A673 (cell line): ENCODE measurements around the gene GSTP1. TPM values are rescaled to one million over a fixed set of nuclear protein-coding genes. Genes with fewer than 3 reads are reported as not detected.
"Not testable (repeated sequence)": the region's sequence is repeated elsewhere in the genome, so short reads cannot be mapped to it uniquely, and the experiment has no call there.

Source experiments
- BruUV-seq: library from RNA; stranded (reverse); fragments of 400-500 nt; replicated peaks from 2 replicates; lab custom pipeline; 2021; lab: Mats Ljungman, UMichigan
- CTCF ChIA-PET: fragments of 300-600 bp; sonication (Branson Sonifier 250); formaldehyde crosslinking; loops from one replicate; lab custom pipeline; 2022; ENCODE audit warnings: antibody characterized with exemption; lab: Charles Lee
- POLR2A ChIA-PET: fragments of 300-600 bp; sonication (Branson Sonifier 250); formaldehyde crosslinking; loops from one replicate; lab custom pipeline; 2022; ENCODE audit warnings: antibody characterized with exemption; ENCODE audit not compliant: low non-redundant PET; lab: Charles Lee
- DNase-seq: peaks from one replicate; pipeline ENCODE4 v3.0.0-alpha.2; 2015; ENCODE audit warnings: low spot score
- H3K27ac ChIP-seq: fragments of 200-600 bp; sonication (generic); 2 replicates; pipeline ENCODE4 v1.5.1; 2016; ENCODE audit warnings: mixed run types, low read depth, mild to moderate bottlenecking, mixed read lengths, antibody characterized with exemption, low read length; ENCODE audit not compliant: poor library complexity, severe bottlenecking
- H3K27me3 ChIP-seq: fragments of 200-600 bp; sonication (generic); replicated peaks from 2 replicates; pipeline ENCODE4 v1.6.1; 2017; ENCODE audit warnings: mixed run types, low read depth, mild to moderate bottlenecking, mixed read lengths, antibody characterized with exemption, low read length; ENCODE audit not compliant: insufficient read depth, poor library complexity
- H3K36me3 ChIP-seq: fragments of 200-600 bp; sonication (generic); 2 replicates; pipeline ENCODE4 v1.6.1; 2016; ENCODE audit warnings: mixed run types, mild to moderate bottlenecking, mixed read lengths, antibody characterized with exemption, low read length; ENCODE audit not compliant: insufficient read depth, poor library complexity, severe bottlenecking
- H3K4me1 ChIP-seq: fragments of 200-600 bp; sonication (generic); 2 replicates; pipeline ENCODE4 v1.6.1; 2017; ENCODE audit warnings: mixed run types, mild to moderate bottlenecking, mixed read lengths, antibody characterized with exemption, low read length; ENCODE audit not compliant: insufficient read depth, poor library complexity, severe bottlenecking
- H3K4me3 ChIP-seq: fragments of 200-600 bp; sonication (generic); 2 replicates; pipeline ENCODE4 v1.5.1; 2016; ENCODE audit warnings: low read depth, mixed run types, mild to moderate bottlenecking, mixed read lengths, low read length; ENCODE audit not compliant: poor library complexity, severe bottlenecking
- H3K9me3 ChIP-seq: fragments of 200-600 bp; sonication (generic); 2 replicates; pipeline ENCODE4 v1.6.1; 2016; ENCODE audit warnings: mixed run types, low read depth, mild to moderate bottlenecking, mixed read lengths, antibody characterized with exemption, low read length; ENCODE audit not compliant: poor library complexity, severe bottlenecking
- CTCF ChIP-seq: fragments of 300-800, 200-600 bp; sonication (generic); conservative IDR thresholded peaks from 2 replicates; pipeline ENCODE4 v1.5.1; 2017; ENCODE audit warnings: low read depth, mild to moderate bottlenecking, antibody characterized with exemption, low read length, moderate library complexity, mixed read lengths
- EZH2 ChIP-seq: fragments of 200-600 bp; sonication (generic); IDR thresholded peaks from 2 replicates; pipeline ENCODE4 v1.6.1; 2017; ENCODE audit warnings: borderline replicate concordance, low read depth, mild to moderate bottlenecking, mixed read lengths, antibody characterized with exemption, low read length; ENCODE audit not compliant: poor library complexity, severe bottlenecking
- intact Hi-C: fragments of 100-400 bp; cut with micrococcal nuclease; formaldehyde crosslinking; loops from one replicate; pipeline ENCODE4 v1.10.0; 2022; ENCODE audit not compliant: unreplicated experiment
- total RNA-seq: library from RNA; stranded (reverse); gene quantifications from 2 replicates; pipeline ENCODE4 v1.2.3, GENCODE V29; 2021

GSTP1 gene
- total RNA-seq, 1 experiment from 2014 or later = 1,211 TPM

GRCh38 chr11:67600324-67601029, 16.9 kb downstream of the GSTP1 start:
- TF ChIP-seq CTCF = no peak
- TF ChIP-seq EZH2 = no peak
- no TSS peak for BruUV-seq

GRCh38 chr11:67601098-67601497, 17.5 kb downstream of the GSTP1 start:
- no peak for TF ChIP-seq CTCF
- no peak for TF ChIP-seq EZH2
- H3K27me3 ChIP-seq = peaks cover 15% of the 10 kb centered on the region
- H3K27ac ChIP-seq = no peak overlapping the region
- H3K4me1 ChIP-seq = no peaks in the 10 kb centered on the region
- H3K9me3 ChIP-seq = no peaks in the 10 kb centered on the region
- no TSS peak for BruUV-seq
- DNase-seq = no peak
- no peaks in the 10 kb centered on the region for H3K36me3 ChIP-seq
- H3K4me3 ChIP-seq = no peak overlapping the region
- intact Hi-C loops = no loop called here
- ChIA-PET POLR2A (no interaction called here), CTCF (no interaction called here)

More at GRCh38 chr11:67600324-67601029, 16.9 kb downstream of the GSTP1 start:
- H3K27me3 ChIP-seq = peaks cover 15% of the 10 kb centered on the region
- H3K36me3 ChIP-seq = no peaks in the 10 kb centered on the region
- H3K9me3 ChIP-seq = no peaks in the 10 kb centered on the region
- intact Hi-C loops = no loop called here
- no peak overlapping the region for H3K4me3 ChIP-seq
- DNase-seq = no peak
- no peaks in the 10 kb centered on the region for H3K4me1 ChIP-seq
- POLR2A ChIA-PET = no interaction called here
- CTCF ChIA-PET = no interaction called here
- H3K27ac ChIP-seq = no peak overlapping the region

- H3K36me3 ChIP-seq, BruUV-seq, intact Hi-C loops, H3K9me3 ChIP-seq, H3K27ac ChIP-seq, DNase-seq, H3K4me1 ChIP-seq, POLR2A ChIA-PET, H3K4me3 ChIP-seq, CTCF ChIA-PET: not testable (repeated sequence)
- peaks cover 11% of the 10 kb centered on the region for H3K27me3 ChIP-seq
These were observed 20.5 kb downstream of the GSTP1 start for GRCh38 chr11:67604119-67604518.

- Histone ChIP-seq H3K27me3 (peaks cover 5% of the 10 kb centered on the region), H3K9me3 (no peaks in the 10 kb centered on the region), H3K27ac (no peak overlapping the region), H3K36me3 (peaks cover 16% of the 10 kb centered on the region), H3K4me3 (no peak overlapping the region), H3K4me1 (peaks cover 6% of the 10 kb centered on the region)
- ChIA-PET POLR2A (no interaction called here), CTCF (no interaction called here)
- BruUV-seq = no TSS peak
- intact Hi-C loops = no loop called here
- TF ChIP-seq EZH2 (no peak), CTCF (no peak)
- DNase-seq = no peak
These were observed 21.2 kb downstream of the GSTP1 start for GRCh38 chr11:67604815-67605214.
